HG02840 (cell line): ENCODE measurements around the gene CDHR2.
A peak's percentile ranks its signal among the peaks of the same experiment; 100 is the strongest.

Source experiments
- ATAC-seq: cut with Tn5 transposase; IDR thresholded peaks from one replicate; pipeline ENCODE4 v1.9.1; 2021; ENCODE audit warnings: mild to moderate bottlenecking, moderate library complexity, moderate number of reproducible peaks; ENCODE audit not compliant: unreplicated experiment, low FRiP score

The CDHR2 gene

DNA sequence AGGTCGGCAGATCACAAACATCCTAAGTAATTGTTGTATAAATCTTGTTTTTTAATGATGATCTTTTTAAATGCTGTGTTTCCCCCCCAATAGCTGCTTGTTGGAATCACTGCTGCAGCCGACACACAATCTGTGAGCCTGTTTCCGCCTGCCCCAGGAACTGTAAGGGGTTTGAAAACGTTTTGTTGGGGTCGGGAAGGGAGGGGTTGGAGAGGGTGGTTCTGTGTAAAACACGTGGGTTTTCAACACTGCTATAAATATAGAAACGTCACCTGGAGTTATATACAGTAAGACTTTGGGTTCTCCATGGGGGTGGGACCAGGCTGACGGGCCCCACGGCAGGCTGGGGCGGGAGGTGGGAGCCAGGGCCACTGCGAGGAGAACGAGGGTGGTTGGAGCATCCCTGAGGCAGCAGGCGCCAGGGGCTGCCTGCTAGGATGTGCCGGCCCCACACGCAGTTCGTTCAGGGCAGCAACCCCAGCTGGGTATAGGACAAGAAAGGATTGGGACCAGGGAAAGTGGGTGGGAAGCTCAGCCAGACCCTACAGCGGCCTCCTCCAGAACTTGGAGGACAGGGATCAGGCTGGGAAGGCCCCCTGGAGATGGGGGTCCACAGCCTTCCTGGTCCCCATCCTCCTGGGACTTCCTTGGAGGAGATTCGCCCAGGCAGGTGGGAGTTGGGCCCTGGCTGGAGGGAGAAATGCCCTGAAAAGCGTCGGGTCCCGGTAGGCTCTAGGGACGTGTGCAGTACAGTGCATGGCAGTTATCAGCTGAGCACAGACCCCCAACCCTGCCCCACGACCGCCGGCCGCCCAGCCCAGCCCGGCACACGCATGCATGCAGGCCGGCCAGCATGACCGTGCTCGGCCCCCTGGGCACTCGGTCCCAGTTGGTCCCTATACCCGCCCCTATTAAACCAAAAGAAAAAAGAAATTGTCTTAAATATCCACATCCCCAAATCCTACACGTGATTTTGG, 21.6 kb upstream of the CDHR2 start:
- no peak for ATAC-seq

DNA sequence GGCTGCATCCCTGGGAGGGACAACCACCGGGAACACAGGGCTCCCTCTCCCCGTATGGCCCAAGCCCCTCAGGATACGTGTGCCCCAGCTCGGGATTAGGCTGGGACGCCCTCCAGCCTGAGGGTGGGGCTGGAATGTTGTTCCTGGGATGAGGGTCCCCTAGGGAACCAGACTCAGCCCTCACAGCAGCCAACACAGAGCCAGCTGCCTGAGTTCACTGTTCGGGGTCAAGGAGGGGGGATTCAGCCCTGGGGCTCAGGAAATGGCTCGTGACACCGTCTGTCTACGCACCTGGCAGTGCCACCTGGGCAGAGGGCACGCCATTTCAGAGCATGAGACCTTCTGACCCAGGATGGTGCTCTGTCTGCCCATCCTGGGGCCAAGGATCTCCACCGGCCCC, 20.8 kb upstream of the CDHR2 start:
- ATAC-seq, result no peak

DNA sequence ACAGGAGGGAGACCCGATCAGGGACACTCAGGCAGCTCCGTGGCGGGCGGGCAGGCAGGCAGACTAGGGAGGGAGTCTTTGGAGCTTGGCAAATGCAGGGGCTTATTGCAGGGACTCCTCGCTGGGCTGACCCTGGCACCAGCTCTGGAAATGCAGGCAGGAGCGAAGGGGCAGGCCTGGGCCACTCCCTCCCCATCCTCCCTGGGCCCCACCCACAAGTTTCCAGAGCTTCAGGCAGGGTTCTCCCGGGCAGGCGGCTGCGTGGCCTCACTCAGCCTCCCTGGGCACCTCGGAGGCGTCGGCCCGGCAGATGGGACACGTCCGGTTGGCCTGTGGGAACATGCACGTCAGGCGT, 20.4 kb upstream of the CDHR2 start:
- no peak for ATAC-seq

DNA sequence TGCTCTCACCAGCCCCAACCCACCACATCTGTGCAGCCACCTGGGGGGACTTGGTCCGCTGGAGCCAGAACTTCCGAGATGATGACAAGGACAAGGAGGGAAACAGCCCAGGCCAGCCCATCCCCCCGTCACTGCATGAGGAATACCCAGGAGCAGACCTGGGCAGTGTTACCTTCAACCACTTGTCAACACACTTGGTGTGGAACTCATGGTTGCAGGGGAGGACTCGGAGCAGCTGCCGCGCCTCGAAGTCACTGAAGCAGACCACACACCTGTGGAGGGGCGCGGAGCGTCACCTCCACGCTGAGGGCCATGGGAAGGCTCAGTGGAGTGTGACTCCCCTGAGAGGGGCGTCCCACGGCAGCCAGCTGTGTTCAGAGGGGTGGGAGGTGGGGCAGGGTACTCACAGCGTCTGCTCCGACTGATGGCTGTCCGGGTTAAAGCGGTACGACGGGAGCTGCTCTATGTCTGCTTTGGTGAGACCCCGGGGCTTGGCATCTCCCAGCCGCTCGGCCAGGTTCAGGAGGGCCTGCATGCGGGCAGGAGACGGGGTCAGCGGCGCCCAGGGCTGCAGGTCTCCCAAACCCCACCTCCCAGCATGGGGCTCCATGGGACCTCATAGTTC, 19.9 kb upstream of the CDHR2 start:
- no peak for ATAC-seq

DNA sequence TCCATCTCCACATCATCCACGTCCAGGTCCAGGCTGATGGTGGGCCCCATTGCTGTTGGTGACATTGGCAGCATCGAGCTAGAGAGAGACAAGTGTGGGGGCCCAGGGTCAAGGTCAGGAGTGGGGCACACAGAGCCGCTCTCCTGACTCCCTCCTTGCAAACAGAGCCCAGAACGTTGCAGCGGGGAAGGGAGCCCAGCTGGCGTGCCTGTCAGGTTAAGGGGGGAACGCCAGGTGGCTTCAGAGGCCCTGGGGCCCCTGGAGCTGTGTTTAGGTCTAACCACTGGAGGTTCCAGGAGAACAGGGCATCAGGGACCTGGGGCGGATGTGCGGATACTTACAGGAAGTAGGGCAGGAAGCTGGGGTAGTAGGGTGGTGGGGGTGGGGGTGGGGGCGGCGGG, 19.4 kb upstream of the CDHR2 start:
- no peak for ATAC-seq

DNA sequence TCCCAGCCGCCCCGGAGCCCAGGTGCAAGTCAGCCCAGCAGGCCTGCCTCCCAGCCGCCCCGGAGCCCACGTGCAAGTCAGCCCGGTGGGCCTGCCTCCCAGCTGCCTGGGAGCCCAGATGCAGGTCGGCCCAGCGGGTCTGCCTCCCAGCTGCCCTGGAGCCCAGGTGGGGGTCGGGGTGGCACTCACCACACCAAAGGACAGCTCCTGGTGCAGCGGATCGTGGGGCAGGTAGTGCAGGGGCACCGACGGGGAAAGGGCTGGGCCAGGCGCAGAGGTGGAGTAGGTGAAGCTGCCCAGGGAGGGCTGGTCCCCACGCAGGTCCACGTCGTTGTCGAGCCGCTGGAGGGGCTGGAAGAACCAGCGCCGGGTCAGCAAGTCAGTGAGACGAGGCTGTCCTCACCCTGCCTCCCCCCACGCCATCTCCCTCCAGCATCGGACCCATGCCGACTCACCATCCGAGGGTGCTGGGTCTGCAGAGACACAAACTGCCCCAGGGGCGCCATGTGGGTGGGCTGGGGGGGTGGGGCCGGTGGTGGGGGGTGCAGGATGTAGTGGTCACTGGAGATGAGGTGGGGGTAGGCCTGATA, 18.7 kb upstream of the CDHR2 start:
- no peak for ATAC-seq

DNA sequence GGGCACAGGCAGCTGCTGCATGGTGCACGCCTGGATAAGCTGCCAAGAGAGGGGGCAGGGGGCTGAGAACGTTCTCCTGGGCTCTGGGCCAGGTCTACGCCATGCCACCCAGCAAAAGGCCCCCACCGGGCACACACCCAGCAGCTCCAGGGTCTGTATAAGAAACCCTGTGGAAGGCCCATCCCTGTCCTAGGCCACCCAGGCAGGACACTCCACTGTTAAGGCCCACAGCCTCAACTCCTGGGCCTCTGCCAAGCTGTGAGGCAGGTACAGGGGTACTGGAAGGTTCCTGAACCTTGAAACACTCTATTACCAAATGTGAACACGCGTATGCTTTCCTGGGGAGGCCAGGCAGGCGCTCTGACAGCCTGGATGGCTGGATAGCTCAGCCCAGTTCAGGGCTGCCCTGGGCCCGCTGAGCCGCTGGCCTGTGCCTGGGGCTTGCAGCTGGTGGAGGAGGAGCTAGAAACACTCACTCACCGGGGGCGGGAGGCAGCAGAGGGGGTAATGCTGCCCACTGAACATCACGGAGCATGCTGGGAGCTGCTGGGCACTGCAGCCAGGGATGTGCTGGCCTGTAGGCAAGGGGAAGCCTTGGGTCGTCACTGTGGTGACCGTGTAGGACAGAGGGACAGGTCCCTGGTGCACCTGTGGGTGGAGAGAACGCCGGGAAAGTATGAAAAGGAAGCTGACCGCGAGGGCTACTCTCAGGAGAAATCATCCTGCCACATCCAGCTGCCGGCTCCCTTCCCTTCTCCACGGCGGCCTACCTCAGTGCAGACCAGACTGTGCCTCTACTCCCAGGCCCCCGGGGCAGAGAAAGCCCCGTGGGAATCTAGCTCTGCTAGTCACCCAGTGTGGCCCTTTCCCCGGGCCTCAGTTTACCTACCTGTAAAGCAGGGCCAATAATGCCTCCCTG, 17.9 kb upstream of the CDHR2 start:
- ATAC-seq, result no peak

DNA sequence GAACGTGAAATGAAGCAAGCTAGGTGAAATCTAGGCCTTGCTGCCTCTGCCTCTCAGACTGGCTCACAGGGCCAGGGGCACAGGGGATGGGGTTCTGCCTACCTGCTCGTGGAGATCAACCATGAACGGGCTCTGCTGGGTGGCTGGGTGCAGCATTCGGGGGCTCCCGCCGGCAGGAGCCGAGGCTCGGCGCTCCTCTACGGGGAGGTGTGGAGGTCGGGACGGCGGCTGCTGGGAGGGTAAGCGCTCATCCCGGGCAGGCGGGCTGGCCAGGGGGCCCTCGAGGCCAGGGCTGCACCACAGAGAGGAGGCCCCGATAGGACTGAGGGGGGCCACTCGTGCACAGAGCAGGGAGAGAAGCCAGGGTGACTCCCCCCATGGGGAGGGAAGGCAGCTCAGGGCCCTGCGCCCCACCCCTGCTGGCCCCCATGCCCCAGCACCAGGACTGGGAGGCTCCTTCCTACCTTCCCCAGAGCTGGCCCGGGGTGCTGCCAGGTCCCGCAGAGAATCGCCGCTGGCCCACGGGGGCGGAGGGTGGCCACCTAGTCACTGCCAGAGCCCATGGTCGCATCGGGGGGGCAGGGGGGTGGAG, 17.1 kb upstream of the CDHR2 start:
- no peak for ATAC-seq

DNA sequence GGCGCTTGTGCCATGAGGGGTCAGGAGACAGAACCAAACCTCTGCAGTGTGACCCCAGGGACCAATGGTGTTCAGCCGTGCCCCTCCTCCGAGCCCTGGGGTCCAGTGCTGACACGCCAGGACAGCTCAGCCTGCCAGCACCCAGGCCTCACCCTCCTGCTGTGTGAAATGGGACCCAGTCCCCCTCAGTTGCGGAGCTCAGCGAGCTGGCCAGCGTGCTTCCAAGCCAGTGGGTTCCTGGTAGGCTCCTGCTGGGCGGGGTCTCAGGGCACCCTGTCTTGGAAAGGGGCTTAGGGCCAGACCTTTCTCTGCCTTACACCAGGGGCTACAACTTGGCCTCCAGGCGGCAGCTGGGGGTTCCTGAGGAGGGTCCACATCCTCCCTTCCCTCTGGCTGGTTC, 16.3 kb upstream of the CDHR2 start:
- ATAC-seq, result no peak

DNA sequence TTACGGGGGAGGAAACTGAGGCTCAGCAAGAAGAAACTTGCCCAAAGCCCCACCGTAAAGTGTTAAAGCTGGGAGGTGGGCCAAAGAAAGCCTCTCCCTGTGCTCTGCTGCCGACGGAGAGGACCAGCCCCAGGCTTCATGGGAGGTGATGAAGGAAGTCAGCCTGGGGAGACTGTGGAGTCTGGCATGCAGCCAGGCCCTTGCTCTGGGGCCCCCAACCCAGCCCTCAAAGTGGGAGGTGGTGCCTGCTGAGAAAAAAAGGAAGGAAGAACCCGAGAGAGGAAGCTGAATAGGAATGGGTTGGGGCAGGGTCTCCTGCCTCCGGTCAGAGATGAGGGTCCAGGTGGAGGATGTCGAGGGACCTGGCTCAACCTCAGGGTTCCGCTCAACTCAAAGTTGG, 15.8 kb upstream of the CDHR2 start:
- no peak for ATAC-seq

DNA sequence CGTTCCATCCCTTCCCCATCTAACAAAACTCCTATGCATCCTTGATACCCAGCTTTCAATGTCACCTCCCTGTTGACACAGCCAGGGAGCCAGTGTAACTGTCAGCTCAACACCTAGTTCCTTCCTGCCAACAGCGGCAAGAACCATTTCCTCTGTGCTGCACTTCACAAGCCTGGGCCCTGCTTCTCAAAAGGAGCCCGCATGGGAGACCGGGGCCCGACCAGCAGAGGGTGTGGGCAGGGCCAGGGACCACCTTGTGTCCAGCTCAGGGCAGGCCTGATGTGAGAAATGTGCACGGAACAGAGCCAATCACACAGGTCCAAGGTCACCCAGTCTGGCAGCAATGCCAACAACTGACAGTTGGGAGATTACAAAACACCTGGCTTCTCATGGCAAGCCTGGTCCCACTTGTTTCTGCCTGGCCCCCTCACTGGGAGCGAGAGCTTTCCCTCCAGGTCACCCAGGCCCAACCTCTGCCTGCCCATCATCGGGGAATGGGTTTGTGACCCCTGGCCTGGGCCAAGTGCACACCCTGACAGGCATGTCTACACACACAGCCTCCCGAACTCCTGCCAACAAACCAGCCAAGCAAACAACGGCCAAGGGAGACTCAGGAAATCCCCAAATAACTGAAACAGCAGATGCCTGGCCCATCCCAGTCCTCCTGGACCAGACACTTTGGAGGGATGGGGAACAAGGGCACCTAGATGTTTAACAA, 15.1 kb upstream of the CDHR2 start:
- no peak for ATAC-seq

DNA sequence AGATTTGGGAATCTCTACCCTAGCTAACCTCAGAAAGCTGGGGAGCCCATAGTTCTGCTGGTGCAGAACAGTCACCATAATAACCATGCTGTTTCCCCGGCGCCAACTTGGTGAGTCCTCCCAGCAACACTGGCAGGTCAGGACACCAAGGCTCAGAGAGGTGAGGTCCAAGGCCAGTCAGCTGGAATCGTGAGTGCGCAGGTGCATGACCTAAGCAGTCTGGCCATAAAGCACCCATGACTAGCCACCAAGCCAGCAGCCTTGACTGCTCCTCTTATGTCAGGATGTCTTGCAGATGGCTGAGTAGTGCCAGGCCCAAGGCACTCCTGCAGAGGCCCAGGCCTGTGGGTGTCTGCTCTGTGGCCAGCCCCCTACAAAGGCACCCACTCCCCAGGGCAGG, 14.5 kb upstream of the CDHR2 start:
- no peak for ATAC-seq

DNA sequence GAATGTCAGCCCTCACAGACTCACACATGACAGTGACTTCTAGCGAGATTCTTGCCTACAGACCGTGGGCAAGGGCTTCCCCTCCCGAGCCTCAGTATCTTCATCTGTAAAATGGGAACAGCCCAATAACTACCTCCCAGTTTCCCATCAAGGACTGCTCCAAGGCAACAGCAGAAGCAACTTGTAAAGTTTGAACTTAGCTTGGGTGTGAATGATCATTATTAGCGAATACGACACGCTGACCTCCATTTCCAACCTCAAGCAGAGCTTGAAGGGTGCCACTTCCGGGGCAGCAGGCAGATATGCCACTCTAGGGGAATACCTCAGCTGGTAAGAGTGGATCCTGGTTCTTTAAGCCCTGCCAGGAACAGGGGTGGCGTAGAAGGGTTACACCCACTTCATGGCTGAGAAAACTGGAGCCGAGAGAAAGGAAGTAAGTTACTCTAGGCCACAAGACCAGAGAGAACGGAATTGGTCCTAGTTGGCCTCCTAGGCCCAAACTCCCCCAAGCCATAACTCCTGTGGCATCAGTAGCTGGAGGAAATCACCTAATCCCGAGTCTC, 14.0 kb upstream of the CDHR2 start:
- ATAC-seq, result no peak

DNA sequence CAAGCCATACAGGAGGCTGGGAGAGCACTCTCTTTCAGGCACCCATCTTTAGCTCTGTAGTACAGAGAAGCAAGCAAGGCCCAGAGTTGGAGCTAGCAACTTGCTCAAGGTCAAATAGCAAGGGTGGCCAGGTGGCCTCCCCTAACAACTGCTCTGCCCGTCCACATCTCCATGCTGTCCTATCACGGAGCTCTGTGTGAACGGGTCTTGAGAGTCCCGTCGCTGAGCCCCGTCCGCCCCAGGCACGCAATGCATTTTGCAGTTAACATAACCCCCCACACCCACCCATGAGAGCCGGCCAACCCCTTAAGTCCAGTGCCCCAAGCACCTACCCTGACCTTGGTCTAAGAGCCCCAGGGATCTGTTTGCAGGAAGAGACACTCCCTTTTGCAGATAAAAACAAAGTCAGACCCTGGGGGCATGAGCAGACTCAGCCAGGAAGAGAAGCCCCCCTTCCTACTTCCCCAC, 13.4 kb upstream of the CDHR2 start:
- ATAC-seq, result no peak

DNA sequence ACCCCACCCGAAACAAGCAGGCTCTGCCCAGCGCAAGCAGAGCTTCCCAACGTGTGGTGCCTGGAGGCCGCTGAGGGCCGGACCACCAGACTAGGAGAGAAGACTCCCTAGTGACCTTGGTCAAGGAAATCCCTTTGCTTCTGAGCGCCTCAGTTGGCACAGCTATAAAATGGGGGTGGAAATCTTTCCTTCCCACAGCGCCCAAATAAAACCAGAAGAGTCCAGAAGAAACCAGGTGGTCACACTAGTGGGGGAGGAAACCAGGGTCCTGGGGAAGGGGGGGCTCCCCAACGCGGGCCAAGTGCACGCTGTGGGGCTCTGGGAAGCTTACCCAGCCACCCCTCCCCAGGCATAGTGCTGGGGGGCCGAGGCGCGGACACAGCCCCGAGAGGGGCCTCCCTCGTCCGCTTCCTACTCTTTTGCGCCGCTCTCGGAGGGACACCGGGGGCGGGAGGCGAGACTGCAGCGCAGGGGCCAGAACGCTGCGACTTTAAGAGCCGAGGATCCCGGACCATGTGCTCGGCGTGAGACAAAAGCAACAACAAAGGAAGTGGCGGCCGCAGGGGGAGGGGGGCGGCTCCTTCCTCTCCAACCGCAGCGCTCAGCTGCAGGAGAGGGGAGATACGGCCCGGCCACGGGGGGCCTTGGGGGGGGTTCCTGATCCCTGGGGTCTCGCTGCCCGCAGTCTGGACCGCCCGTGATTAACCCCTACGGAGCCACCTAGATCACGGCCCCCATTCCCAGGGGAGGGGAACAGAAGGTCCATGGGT, 12.8 kb upstream of the CDHR2 start:
- no peak for ATAC-seq

DNA sequence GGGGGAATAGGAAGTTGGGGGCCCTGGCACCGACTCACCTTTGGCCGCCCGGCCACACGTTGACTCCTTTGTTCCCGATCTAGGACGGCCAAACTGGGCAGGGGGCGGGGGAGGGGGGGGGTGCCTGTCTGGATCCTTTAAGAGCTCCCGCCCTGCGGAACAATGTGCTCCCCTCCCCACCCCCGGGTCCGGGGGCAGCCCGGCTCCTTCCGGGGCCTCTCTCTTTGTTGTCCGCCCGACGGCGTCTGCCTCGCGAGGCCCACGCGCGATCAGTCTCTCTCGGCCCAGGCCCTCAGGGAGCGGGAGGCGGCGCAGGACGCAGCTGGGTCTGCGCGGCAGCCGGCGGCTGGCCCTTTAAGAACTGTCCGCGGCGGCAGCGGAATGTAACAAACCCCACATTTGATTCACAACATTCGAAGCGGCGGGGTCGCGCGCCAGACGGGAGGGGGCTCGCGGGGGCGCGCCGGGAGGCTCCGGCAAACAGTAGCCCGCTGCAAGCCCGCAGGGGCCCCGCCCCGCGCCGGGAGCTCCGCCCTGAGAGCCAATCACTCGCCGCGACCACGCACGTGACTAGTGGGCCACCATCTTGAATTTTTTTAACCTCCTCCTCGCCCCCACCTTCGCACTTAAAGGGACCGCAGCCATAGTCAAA, 12.1 kb upstream of the CDHR2 start, which contains the start of gene RNF44:
Gene RNF44, minus strand, starts transcription at position 501 of the 652 bp plus-strand sequence. CDS start 4,930 bp downstream, outside the sequence.
- ATAC-seq, result peak; percentile 63

DNA sequence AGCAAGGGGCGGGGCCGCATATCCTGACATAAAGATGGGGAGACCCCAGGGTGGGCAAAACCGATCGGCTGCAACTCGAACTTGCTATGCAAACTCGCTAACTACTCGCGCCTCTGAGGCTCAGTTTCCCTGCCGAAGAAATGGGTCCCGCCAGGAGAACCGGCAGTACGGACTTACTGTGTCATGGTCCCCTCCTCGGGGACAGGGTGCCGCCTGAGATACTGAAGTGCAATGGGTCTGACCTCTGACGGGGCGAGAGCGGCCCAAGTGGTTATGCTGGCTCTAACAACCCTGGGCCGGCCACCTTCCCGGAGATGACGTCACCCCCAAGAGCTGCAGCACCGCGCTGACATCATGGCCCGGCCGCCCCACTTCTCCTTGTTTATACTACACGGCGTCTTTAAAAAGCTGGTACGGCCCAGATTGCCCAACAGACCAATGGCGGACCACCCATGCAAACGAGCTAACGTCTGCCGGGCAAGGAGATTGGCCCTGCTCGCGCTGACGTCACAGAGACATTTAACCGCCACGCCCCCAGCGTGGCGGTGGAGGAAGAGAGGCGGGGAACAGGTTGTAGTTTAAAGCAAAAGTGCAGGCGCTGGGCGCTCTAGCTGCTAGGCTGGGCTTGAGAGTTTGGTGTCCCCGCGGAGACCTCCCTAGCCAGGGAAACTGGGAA, 11.4 kb upstream of the CDHR2 start:
- ATAC-seq, result peak; percentile 63
